Mucosa of rectum (tissue), 2 donors: Measurements from ENCODE around the gene RFC3.
A peak's percentile ranks its signal among the peaks of the same experiment; 100 is the strongest.
"Not testable (repeated sequence)": the region's sequence is repeated elsewhere in the genome, so short reads cannot be mapped to it uniquely, and the experiment has no call there.

ENCODE experiments used
- H3K27ac ChIP-seq, 2 donors: one replicate each; pipeline ENCODE4 v1.7.0; 2013; ENCODE audit warnings: inconsistent platforms in 2 of 2, low read depth in 2 of 2, low read length in 2 of 2
- H3K27me3 ChIP-seq, 2 donors: one replicate each; pipeline ENCODE4 v1.7.0; 2013; ENCODE audit warnings: low read length in 2 of 2; ENCODE audit not compliant: control insufficient read depth in 2 of 2, insufficient read depth in 2 of 2
- H3K36me3 ChIP-seq, 2 donors: one replicate each; pipeline ENCODE4 v1.7.0; 2013; ENCODE audit warnings: low read length in 2 of 2; ENCODE audit not compliant: control insufficient read depth in 2 of 2, insufficient read depth in 2 of 2
- H3K4me1 ChIP-seq, 2 donors: one replicate each; pipeline ENCODE4 v1.7.0; 2013; ENCODE audit warnings: low read length in 2 of 2, mild to moderate bottlenecking in 1 of 2; ENCODE audit not compliant: control insufficient read depth in 2 of 2, insufficient read depth in 2 of 2
- H3K4me3 ChIP-seq, 2 donors: one replicate each; pipeline ENCODE4 v1.7.0; 2013; ENCODE audit warnings: low read length in 2 of 2
- H3K9ac ChIP-seq, 2 donors: one replicate each; pipeline ENCODE4 v1.7.0; 2013; ENCODE audit warnings: low read length in 2 of 2, low read depth in 1 of 2, mild to moderate bottlenecking in 1 of 2
- H3K9me3 ChIP-seq, 2 donors: one replicate each; pipeline ENCODE4 v1.7.0; 2013; ENCODE audit warnings: low read length in 2 of 2; ENCODE audit not compliant: control insufficient read depth in 2 of 2
- donor health status: healthy.
- donor health status: Normal muscosa, but diverticular disease.

The RFC3 gene

GRCh38 chr13:33817901-33818706 is at the start of gene RFC3:
Gene RFC3 (plus strand): TSS chr13:33818149. CDS start chr13:33818179, 30 bp downstream.
- no peaks in the 10 kb centered on the region for H3K27me3 ChIP-seq
- no peaks in the 10 kb centered on the region for H3K9me3 ChIP-seq
- H3K4me1 ChIP-seq = peaks cover 0 to 5% of the 10 kb centered on the region in 2 donors
- H3K4me3 ChIP-seq = peak within 1 kb of the TSS; percentile 87 to 88
- peaks cover 0 to 2% of the 10 kb centered on the region in 2 donors for H3K36me3 ChIP-seq
- peak within 1 kb of the TSS in 1 of 2 donors; percentile 32 for H3K27ac ChIP-seq
- peak within 1 kb of the TSS; percentile 76 to 82 for H3K9ac ChIP-seq

DNA sequence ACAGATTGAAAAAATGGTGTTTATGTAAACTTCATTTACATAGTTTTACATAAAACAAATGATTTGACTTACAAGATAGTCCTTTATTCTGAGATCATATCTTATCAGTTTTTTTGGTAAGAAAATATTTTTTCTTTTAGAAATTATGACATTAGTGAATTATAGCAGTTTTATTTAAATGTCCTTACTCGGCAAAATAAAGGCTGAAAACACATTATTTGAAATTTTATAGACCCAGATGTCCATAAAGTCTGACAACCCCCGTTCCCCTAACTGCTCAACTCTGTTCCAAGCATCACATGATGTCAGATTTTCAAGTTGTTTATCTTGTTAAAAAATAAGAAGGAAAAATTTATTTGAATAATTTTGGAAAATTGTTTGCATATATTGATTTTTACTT is 46.7 kb upstream of the RFC3 start:
- Histone ChIP-seq H3K9me3 (no peaks in the 10 kb centered on the region), H3K4me3 (no peak overlapping the region), H3K36me3 (no peaks in the 10 kb centered on the region), H3K9ac (no peak overlapping the region), H3K27ac (no peak overlapping the region), H3K27me3 (no peaks in the 10 kb centered on the region), H3K4me1 (no peaks in the 10 kb centered on the region)

GRCh38 chr13:33773790-33774462 is 44.0 kb upstream of the RFC3 start:
- Histone ChIP-seq H3K4me1 (no peaks in the 10 kb centered on the region), H3K36me3 (no peaks in the 10 kb centered on the region), H3K4me3 (no peak overlapping the region), H3K9ac (no peak overlapping the region), H3K27me3 (no peaks in the 10 kb centered on the region), H3K27ac (no peak overlapping the region), H3K9me3 (no peaks in the 10 kb centered on the region)

DNA sequence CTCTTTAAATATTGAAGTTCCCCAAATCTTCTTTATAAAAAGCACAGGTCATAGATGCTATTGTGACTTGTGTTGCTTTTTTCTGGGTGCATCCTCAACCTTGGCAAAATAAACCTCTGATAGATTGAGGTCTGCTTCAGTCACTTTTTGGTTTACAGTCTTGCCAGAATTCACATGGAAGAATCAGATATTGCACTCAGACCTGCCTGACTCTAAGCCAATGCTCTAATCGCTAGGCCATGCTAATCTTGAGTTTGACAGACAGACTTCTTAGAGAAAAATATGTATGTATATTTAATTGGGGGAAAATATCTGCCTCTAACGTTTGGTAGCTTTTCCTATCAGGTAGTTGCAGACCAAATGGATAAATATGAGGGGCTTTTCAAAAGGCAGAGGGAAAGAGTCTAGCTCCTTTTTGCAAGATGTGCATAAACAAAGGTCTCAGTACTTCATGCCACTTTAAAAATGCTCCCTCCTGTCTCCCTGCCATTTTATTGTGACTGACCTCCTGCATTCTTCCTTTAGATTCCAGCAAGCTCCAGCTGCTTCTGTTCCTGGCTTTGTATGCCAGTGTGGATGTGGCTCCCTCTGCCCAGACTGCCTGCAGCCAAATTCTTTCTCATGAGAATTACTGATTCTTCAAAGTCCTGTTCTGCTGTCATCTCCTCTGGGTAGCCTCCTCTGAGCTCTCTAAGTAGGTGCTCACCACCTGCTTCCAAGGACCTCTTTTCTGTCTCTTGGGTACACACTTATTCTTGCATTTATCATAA is 42.4 kb upstream of the RFC3 start:
- H3K36me3 ChIP-seq = no peaks in the 10 kb centered on the region
- no peak overlapping the region for H3K4me3 ChIP-seq
- no peaks in the 10 kb centered on the region for H3K27me3 ChIP-seq
- no peak overlapping the region for H3K27ac ChIP-seq
- H3K9ac ChIP-seq = no peak overlapping the region
- H3K4me1 ChIP-seq = no peaks in the 10 kb centered on the region
- H3K9me3 ChIP-seq = no peaks in the 10 kb centered on the region

DNA sequence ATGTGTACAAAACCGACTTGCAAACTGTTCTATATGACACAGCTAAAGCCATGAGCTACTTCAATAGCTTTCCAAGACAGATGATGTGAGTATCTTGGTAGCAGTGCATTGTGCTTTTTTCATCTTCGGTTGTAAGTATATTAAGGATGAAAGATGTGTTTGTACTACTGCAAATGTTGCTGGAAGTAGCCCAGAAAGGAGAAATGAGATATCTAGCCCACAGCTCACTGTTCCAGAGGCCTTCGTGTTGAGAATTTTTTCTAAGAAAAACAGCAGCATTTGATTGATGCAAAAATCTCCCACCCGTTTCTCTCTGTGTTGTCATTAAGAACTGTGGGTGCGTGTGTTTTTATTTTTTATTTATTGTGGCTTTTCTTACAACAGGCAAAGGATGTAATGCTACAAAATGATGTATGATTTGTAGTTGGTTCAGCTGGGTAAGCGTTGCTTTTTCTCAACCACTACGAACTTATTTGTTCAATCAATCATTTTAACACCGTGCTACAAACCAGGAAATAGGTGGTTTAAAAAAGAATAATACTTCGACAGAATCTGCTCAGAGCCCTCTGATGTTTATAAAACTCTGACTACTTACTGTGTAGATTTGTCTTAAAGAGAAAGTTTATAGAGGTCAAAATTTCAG is 41.6 kb upstream of the RFC3 start:
- Histone ChIP-seq H3K9me3 (no peaks in the 10 kb centered on the region), H3K36me3 (no peaks in the 10 kb centered on the region), H3K27me3 (no peaks in the 10 kb centered on the region), H3K9ac (no peak overlapping the region), H3K4me3 (no peak overlapping the region), H3K4me1 (no peaks in the 10 kb centered on the region), H3K27ac (no peak overlapping the region)

- Histone ChIP-seq H3K9me3 (no peaks in the 10 kb centered on the region), H3K27ac (no peak overlapping the region), H3K36me3 (no peaks in the 10 kb centered on the region), H3K27me3 (no peaks in the 10 kb centered on the region), H3K4me1 (no peaks in the 10 kb centered on the region), H3K4me3 (no peak overlapping the region), H3K9ac (no peak overlapping the region)
Observed at GRCh38 chr13:33782631-33783030, 35.3 kb upstream of the RFC3 start.

- not testable (repeated sequence) for H3K4me1 ChIP-seq, H3K36me3 ChIP-seq, H3K9ac ChIP-seq, H3K4me3 ChIP-seq, H3K27me3 ChIP-seq, H3K27ac ChIP-seq, H3K9me3 ChIP-seq
Observed at GRCh38 chr13:33783212-33783611, 34.7 kb upstream of the RFC3 start.

DNA sequence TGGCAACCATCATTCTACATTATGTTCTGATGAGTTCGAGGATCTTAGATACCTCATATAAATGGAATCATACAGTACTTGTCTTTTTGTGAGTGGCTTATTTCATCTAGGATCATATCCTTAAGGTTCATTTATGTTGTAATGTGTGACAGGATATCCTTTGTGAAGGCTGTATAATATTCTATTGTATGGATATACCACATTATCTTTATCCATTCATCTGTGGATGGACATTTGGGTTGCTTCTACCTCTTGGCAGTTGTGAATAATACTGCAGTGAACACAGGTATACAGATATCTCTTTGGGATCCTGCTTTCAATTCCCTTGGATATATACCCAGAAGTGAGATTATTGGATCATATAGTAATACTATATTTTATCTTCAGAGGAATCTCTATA is 33.2 kb upstream of the RFC3 start:
- Histone ChIP-seq H3K27me3 (no peaks in the 10 kb centered on the region), H3K4me3 (no peak overlapping the region), H3K9me3 (no peaks in the 10 kb centered on the region), H3K9ac (no peak overlapping the region), H3K4me1 (no peaks in the 10 kb centered on the region), H3K27ac (no peak overlapping the region), H3K36me3 (no peaks in the 10 kb centered on the region)

DNA sequence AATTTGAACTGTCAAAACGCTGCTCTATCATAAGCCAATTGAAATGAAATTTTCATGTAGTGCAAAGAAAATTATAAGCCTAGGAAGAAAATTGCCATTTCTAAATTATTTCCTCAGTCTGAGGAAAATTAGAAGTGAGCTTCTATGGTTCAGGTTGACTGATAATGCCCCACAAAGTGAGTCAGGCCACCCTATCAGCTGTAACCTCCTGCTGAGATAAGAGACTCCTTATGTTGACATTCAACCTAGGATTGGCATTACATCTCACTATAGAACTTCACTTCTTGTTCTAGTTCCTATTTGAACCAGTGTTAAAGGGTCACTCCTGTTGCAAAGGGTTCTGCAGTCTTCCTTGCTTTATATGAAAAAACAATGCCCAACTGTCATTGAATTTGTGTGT is 32.6 kb upstream of the RFC3 start:
- no peaks in the 10 kb centered on the region for H3K36me3 ChIP-seq
- no peaks in the 10 kb centered on the region for H3K27me3 ChIP-seq
- H3K9me3 ChIP-seq = no peaks in the 10 kb centered on the region
- H3K27ac ChIP-seq = no peak overlapping the region
- H3K4me3 ChIP-seq = no peak overlapping the region
- no peak overlapping the region for H3K9ac ChIP-seq
- H3K4me1 ChIP-seq = no peaks in the 10 kb centered on the region
